Endothelial cell of umbilical vein (primary cell): ENCODE measurements around the gene LAMA4. TPM values are rescaled to one million over a fixed set of nuclear protein-coding genes. Genes with fewer than 3 reads are reported as not detected.

Experiments
- BruUV-seq: library from RNA; stranded (reverse); fragments of 400-500 nt; replicated peaks from 2 replicates; lab custom pipeline; 2021; lab: Mats Ljungman, UMichigan
- CTCF ChIA-PET: fragments of 300-600, 350-600 bp; sonication (Branson Sonifier 250); formaldehyde crosslinking; loops from one replicate; lab custom pipeline; 2021; ENCODE audit warnings: antibody characterized with exemption, inconsistent platforms; lab: Charles Lee
- POLR2A ChIA-PET: fragments of 300-600, 350-600 bp; sonication (Branson Sonifier 250); formaldehyde crosslinking; loops from one replicate; lab custom pipeline; 2021; ENCODE audit warnings: antibody characterized with exemption, inconsistent platforms; lab: Charles Lee
- DNase-seq: peaks from one replicate; pipeline ENCODE4 v3.0.0-alpha.2; 2011; ENCODE audit warnings: low read depth, low spot score
- FAIRE-seq: peaks from 2 replicates; lab custom pipeline; 2011; peaks lifted over from hg19 to GRCh38; lab: Jason Lieb, UNC
- H2AFZ ChIP-seq: 2 replicates; pipeline ENCODE4 v1.6.0; 2012; ENCODE audit warnings: low read depth, low read length, control low read depth, inconsistent platforms
- H3K27ac ChIP-seq: 2 replicates; pipeline ENCODE4 v1.5.1; 2011; ENCODE audit warnings: low read depth, mild to moderate bottlenecking, control low read depth, low read length, moderate library complexity; ENCODE audit not compliant: insufficient read depth
- H3K27me3 ChIP-seq, 2 experiments: 2 replicates each; pipeline versions ENCODE4 v1.6.0 to v1.6.1; 2011; ENCODE audit warnings: low read length in 2 of 2, mixed read lengths in 1 of 2; ENCODE audit not compliant: control insufficient read depth in 2 of 2, insufficient read depth in 2 of 2
- H3K36me3 ChIP-seq, 2 experiments: 2 replicates in 1 of 2; 3 replicates in 1 of 2; pipeline ENCODE4 v1.5.1; 2011; ENCODE audit warnings: low read length in 2 of 2, mild to moderate bottlenecking in 1 of 2, moderate library complexity in 1 of 2; ENCODE audit not compliant: control insufficient read depth in 2 of 2, insufficient read depth in 2 of 2; ENCODE audit errors: extremely low read depth in 1 of 2
- H3K4me1 ChIP-seq: 3 replicates; pipeline ENCODE4 v1.5.1; 2011; ENCODE audit warnings: mild to moderate bottlenecking, low read length; ENCODE audit not compliant: control insufficient read depth, insufficient read depth; ENCODE audit errors: extremely low read depth
- H3K4me2 ChIP-seq: 2 replicates; pipeline ENCODE4 v1.6.1; 2011; ENCODE audit warnings: low read length, control low read depth, mixed read lengths; ENCODE audit not compliant: insufficient read depth
- H3K4me3 ChIP-seq, 3 experiments: fragments of 200-600 bp in 1 of 3; sonication (generic), shearing (Covaris generic) in 1 of 3; replicated peaks in 1 of 3; 2 replicates each; pipeline ENCODE4 v1.5.1; 2011 to 2016; ENCODE audit warnings: control low read depth in 3 of 3, low read length in 3 of 3, mild to moderate bottlenecking in 2 of 3, inconsistent platforms in 1 of 3, low read depth in 1 of 3, moderate library complexity in 1 of 3; ENCODE audit not compliant: insufficient read depth in 1 of 3
- H3K79me2 ChIP-seq: 2 replicates; pipeline ENCODE4 v1.6.0; 2012; ENCODE audit warnings: low read length, inconsistent platforms; ENCODE audit not compliant: control insufficient read depth, insufficient read depth
- H3K9ac ChIP-seq: replicated peaks from 2 replicates; pipeline ENCODE3; 2011; ENCODE audit warnings: low read length, control low read depth; ENCODE audit not compliant: insufficient read depth; ENCODE audit errors: extremely low read depth
- H3K9me1 ChIP-seq: replicated peaks from 3 replicates; pipeline ENCODE4 v1.6.0; 2011; ENCODE audit warnings: mild to moderate bottlenecking, low read length; ENCODE audit not compliant: control insufficient read depth, insufficient read depth; ENCODE audit errors: extremely low read depth
- H3K9me3 ChIP-seq: replicated peaks from 2 replicates; pipeline ENCODE4 v1.5.1; 2012; ENCODE audit warnings: low read length, inconsistent platforms; ENCODE audit not compliant: control insufficient read depth, insufficient read depth
- H4K20me1 ChIP-seq: replicated peaks from 2 replicates; pipeline ENCODE3; 2011; ENCODE audit warnings: mild to moderate bottlenecking, low read length; ENCODE audit not compliant: control insufficient read depth, insufficient read depth; ENCODE audit errors: extremely low read depth
- CTCF ChIP-seq, 2 donors: IDR thresholded peaks; 1 replicate in 1 of 2; 2 replicates in 1 of 2; pipeline ENCODE4 v1.5.1; 2011; ENCODE audit warnings: low read length in 2 of 2, mild to moderate bottlenecking in 2 of 2, moderate library complexity in 2 of 2, control low read depth in 1 of 2, inconsistent platforms in 1 of 2, low read depth in 1 of 2; ENCODE audit not compliant: insufficient read depth in 1 of 2; ENCODE audit errors: extremely low read depth in 1 of 2
- FOS ChIP-seq: IDR thresholded peaks from 2 replicates; pipeline ENCODE4 v1.6.1; 2011; ENCODE audit warnings: mild to moderate bottlenecking, low read length, moderate library complexity, borderline replicate concordance; ENCODE audit not compliant: insufficient read depth
- GATA2 ChIP-seq: IDR thresholded peaks from 2 replicates; pipeline ENCODE4 v1.7.0; 2011; ENCODE audit warnings: low read depth, mild to moderate bottlenecking, moderate library complexity, mixed read lengths, low read length; ENCODE audit not compliant: insufficient read length, insufficient read depth
- JUN ChIP-seq: IDR thresholded peaks from 2 replicates; pipeline ENCODE4 v1.6.1; 2011; ENCODE audit warnings: borderline replicate concordance, low read depth; ENCODE audit not compliant: insufficient read length, insufficient read depth
- MAX ChIP-seq: IDR thresholded peaks from 2 replicates; pipeline ENCODE4 v1.6.1; 2011; ENCODE audit not compliant: insufficient read depth, insufficient read length
- POLR2A ChIP-seq: IDR thresholded peaks from 2 replicates; pipeline ENCODE4 v1.6.1; 2012; ENCODE audit warnings: low read depth, mild to moderate bottlenecking, control low read depth, low read length
- dilution Hi-C: fragments of 300-500 bp; cut with MboI; formaldehyde crosslinking; loops from one replicate; pipeline ENCODE4 v1.15.0; 2019; ENCODE audit warnings: low sequenced_read_pairs; ENCODE audit not compliant: extremely low pct_ligation_motif_present
- intact Hi-C: fragments of 100-400 bp; cut with micrococcal nuclease; formaldehyde crosslinking; loops from one replicate; pipeline ENCODE4 v1.10.0; 2022
- polyA plus RNA-seq, 4 experiments: library from polyadenylated mRNA; depleted of rRNA in 3 of 4; stranded (reverse) in 3 of 4; unstranded in 1 of 4; fragments of >200 nt; gene quantifications; 2 replicates each; pipeline versions ENCODE4 v1.2.1 to v1.2.3, GENCODE V29; 2011 to 2012; ENCODE audit warnings: missing spikeins in 1 of 4
- total RNA-seq: library from RNA; stranded (reverse); gene quantifications from 2 replicates; pipeline ENCODE4 v1.2.3, GENCODE V29; 2021

The LAMA4 gene
- total and polyA plus RNA-seq, 2 donors (not counting 3 experiments of a cell fraction or from before 2014, with no cell fraction given): 384 to 629 TPM

GRCh38 chr6:112232845-112233256, 21.5 kb downstream of the LAMA4 start:
- FAIRE-seq (peak; percentile 70), DNase-seq (peak; percentile 98)
- peak overlapping the region; percentile 77 for H3K4me2 ChIP-seq
- peaks cover 80% of the 10 kb centered on the region for H3K79me2 ChIP-seq
- H3K9me1 ChIP-seq: no peaks in the 10 kb centered on the region
- no TSS peak for BruUV-seq
- no peaks in the 10 kb centered on the region for H4K20me1 ChIP-seq
- peak overlapping the region; percentile 99 for H3K27ac ChIP-seq
- no peak overlapping the region for H3K4me3 ChIP-seq
- peak overlapping the region; percentile 95 for H3K9ac ChIP-seq
- H3K4me1 ChIP-seq: peaks cover 100% of the 10 kb centered on the region
- dilution Hi-C loops (no loop called here), intact Hi-C loops (loop anchor here (1.0 kb wide), 1 partner anchor 28 kb away; no protein-coding TSS in a partner anchor)
- ChIA-PET CTCF (interaction anchor here (0.6 to 4.0 kb wide), 13 partner anchors 10 to 79 kb away, joined by 3 to 36 read pairs (median 4); no protein-coding TSS in a partner anchor), POLR2A (interaction anchor here (0.9 to 4.5 kb wide), 6 partner anchors 15 to 47 kb away, joined by 3 to 25 read pairs (median 6); partner anchors contain the start of gene LAMA4)
- TF ChIP-seq FOS: no peak
- peak; percentile 73 for TF ChIP-seq GATA2
- no peak for TF ChIP-seq CTCF (IDR thresholded peaks at IDR 0.05; ENCODE audit: extremely low read depth in 1 of 2, insufficient read depth in 1 of 2, low read depth in 1 of 2, low read length in 2 of 2)
- peak; percentile 52 for TF ChIP-seq POLR2A
- no peak for TF ChIP-seq MAX
- peak; percentile 77 for TF ChIP-seq JUN
- no peaks in the 10 kb centered on the region for H3K27me3 ChIP-seq
- no peaks in the 10 kb centered on the region for H3K9me3 ChIP-seq
- H2AFZ ChIP-seq: no peak overlapping the region
- peaks cover 6 to 8% of the 10 kb centered on the region in 2 experiments for H3K36me3 ChIP-seq
